Stimulated activated CD8-positive, alpha-beta memory T cell treated with anti-CD3 and anti-CD28 coated beads, Interleukin-2, amount 100 ng/mL, for 1 hour (primary cell): Measurements from ENCODE around the gene PRICKLE2.

ENCODE experiments used
- DNase-seq, 2 donors: peaks; one replicate each; pipeline ENCODE4 v3.0.0-alpha.2; 2020; ENCODE audit warnings: low read depth in 2 of 2

PRICKLE2 gene

GRCh38 chr3:64190517-64191515 is 34.5 kb downstream of the PRICKLE2 start:
- DNase-seq, result no peak

- no peak for DNase-seq
Measured at GRCh38 chr3:64188810-64189560, 36.3 kb downstream of the PRICKLE2 start.

GRCh38 chr3:64187065-64187959 is 38.0 kb downstream of the PRICKLE2 start:
- no peak for DNase-seq

GRCh38 chr3:64186667-64187064 is 38.6 kb downstream of the PRICKLE2 start:
- no peak for DNase-seq

GRCh38 chr3:64185436-64185835 is 39.8 kb downstream of the PRICKLE2 start:
- no peak for DNase-seq

- no peak for DNase-seq
Measured at GRCh38 chr3:64184621-64185020, 40.6 kb downstream of the PRICKLE2 start.

GRCh38 chr3:64179860-64180259 is 45.4 kb downstream of the PRICKLE2 start:
- DNase-seq, result no peak

- DNase-seq, result no peak
Measured at GRCh38 chr3:64179249-64179648, 46.0 kb downstream of the PRICKLE2 start.

GRCh38 chr3:64178419-64178818 is 46.8 kb downstream of the PRICKLE2 start:
- DNase-seq, result no peak

- DNase-seq, result no peak
Measured at GRCh38 chr3:64176461-64176996, 48.7 kb downstream of the PRICKLE2 start.

- no peak for DNase-seq
Measured at GRCh38 chr3:64174328-64174727, 50.9 kb downstream of the PRICKLE2 start.

GRCh38 chr3:64173563-64173962 is 51.7 kb downstream of the PRICKLE2 start:
- DNase-seq, result no peak

GRCh38 chr3:64170270-64170669 is 55.0 kb downstream of the PRICKLE2 start:
- DNase-seq, result no peak

GRCh38 chr3:64167868-64168267 is 57.4 kb downstream of the PRICKLE2 start:
- no peak for DNase-seq

- DNase-seq, result no peak
Measured at GRCh38 chr3:64167351-64167750, 57.9 kb downstream of the PRICKLE2 start.

- no peak for DNase-seq
Measured at GRCh38 chr3:64166584-64167162, 58.6 kb downstream of the PRICKLE2 start.

GRCh38 chr3:64164349-64164748 is 60.9 kb downstream of the PRICKLE2 start:
- DNase-seq, result no peak

GRCh38 chr3:64163755-64164148 is 61.5 kb downstream of the PRICKLE2 start:
- DNase-seq, result no peak

- DNase-seq, result no peak
Measured at GRCh38 chr3:64163019-64163754, 62.1 kb downstream of the PRICKLE2 start.

GRCh38 chr3:64161481-64161952 is 63.7 kb downstream of the PRICKLE2 start:
- DNase-seq, result no peak
